OCI-LY1 (cell line): Measurements from ENCODE around the gene ZBTB24.

ENCODE experiments used
- CTCF ChIP-seq: fragments of 200-600 bp; sonication (generic), shearing (Covaris generic); IDR thresholded peaks from 2 replicates; pipeline ENCODE4 v1.5.1; 2017; ENCODE audit warnings: mild to moderate bottlenecking, antibody characterized with exemption, low read length, moderate library complexity, mixed read lengths
- EZH2 ChIP-seq: fragments of 200-600 bp; sonication (generic), shearing (Covaris generic); IDR thresholded peaks from 2 replicates; pipeline ENCODE4 v1.8.0; 2017; ENCODE audit warnings: borderline replicate concordance, mixed run types, mild to moderate bottlenecking, antibody characterized with exemption, low read length, moderate library complexity, mixed read lengths

GRCh38 chr6:109515781-109516409 lies 32.9 kb upstream of the ZBTB24 start:
- TF ChIP-seq CTCF = no peak
- TF ChIP-seq EZH2 = no peak
